Naive thymus-derived CD4-positive, alpha-beta T cell (primary cell): Measurements from ENCODE around the gene COX19. TPM values are rescaled to one million over a fixed set of nuclear protein-coding genes. Genes with fewer than 3 reads are reported as not detected.

Experiments used
- ATAC-seq: fragments of 150-1000 bp; cut with Tn5 transposase; 2 replicates; pipeline ENCODE4 v1.10.0; 2021; ENCODE audit warnings: mild to moderate bottlenecking, moderate library complexity
- CTCF ChIA-PET: fragments of 350-600 bp; sonication (Branson Sonifier 250); formaldehyde crosslinking; loops from one replicate; lab custom pipeline; 2021; ENCODE audit warnings: antibody characterized with exemption; lab: Charles Lee
- POLR2A ChIA-PET: fragments of 350-600 bp; sonication (Branson Sonifier 250); formaldehyde crosslinking; loops from one replicate; lab custom pipeline; 2021; ENCODE audit warnings: antibody characterized with exemption, inconsistent platforms; lab: Charles Lee
- DNase-seq, 9 donors: peaks; one replicate each; pipeline versions ENCODE4 v3.0.0 to v3.0.0-alpha.2; 2020 to 2022; ENCODE audit warnings: mixed read lengths in 1 of 9
- H3K27ac ChIP-seq: one replicate; pipeline ENCODE4 v1.7.0; 2013; ENCODE audit warnings: mild to moderate bottlenecking, low read depth, low read length, moderate library complexity
- H3K27me3 ChIP-seq, 2 donors: one replicate each; pipeline ENCODE4 v1.7.0; 2013; ENCODE audit warnings: low read length in 2 of 2, mild to moderate bottlenecking in 2 of 2, moderate library complexity in 2 of 2; ENCODE audit not compliant: control insufficient read depth in 2 of 2, insufficient read depth in 2 of 2
- H3K36me3 ChIP-seq, 3 experiments: 1 replicate in 2 of 3; 2 replicates in 1 of 3; pipeline ENCODE4 v1.7.0; 2013; ENCODE audit warnings: low read length in 3 of 3, mild to moderate bottlenecking in 3 of 3, moderate library complexity in 1 of 3; ENCODE audit not compliant: insufficient read depth in 3 of 3, control insufficient read depth in 2 of 3
- H3K4me1 ChIP-seq, 2 donors: one replicate each; pipeline ENCODE4 v1.7.0; 2013; ENCODE audit warnings: low read length in 2 of 2, mild to moderate bottlenecking in 2 of 2, moderate library complexity in 1 of 2; ENCODE audit not compliant: control insufficient read depth in 2 of 2, insufficient read depth in 2 of 2
- H3K4me3 ChIP-seq: 2 replicates; pipeline ENCODE4 v1.7.0; 2013; ENCODE audit warnings: mild to moderate bottlenecking, low read length
- H3K9me3 ChIP-seq, 3 experiments: 1 replicate in 2 of 3; 2 replicates in 1 of 3; pipeline ENCODE4 v1.7.0; 2013; ENCODE audit warnings: low read length in 3 of 3; ENCODE audit not compliant: control insufficient read depth in 2 of 3
- H3K27ac Mint-ChIP-seq, 9 donors: one replicate each; pipeline ENCODE4 v1.8.0; 2020 to 2022; ENCODE audit warnings: mixed read lengths in 9 of 9, mild to moderate bottlenecking in 8 of 9, moderate library complexity in 5 of 9, inconsistent platforms in 2 of 9
- H3K27me3 Mint-ChIP-seq, 5 donors: one replicate each; pipeline ENCODE4 v1.8.0; 2021 to 2022; ENCODE audit warnings: mixed read lengths in 5 of 5, mild to moderate bottlenecking in 1 of 5
- H3K36me3 Mint-ChIP-seq, 5 donors: one replicate each; pipeline ENCODE4 v1.8.0; 2020 to 2022; ENCODE audit warnings: mixed read lengths in 5 of 5, mild to moderate bottlenecking in 3 of 5, inconsistent platforms in 1 of 5
- H3K4me1 Mint-ChIP-seq, 7 donors: one replicate each; pipeline ENCODE4 v1.8.0; 2020 to 2022; ENCODE audit warnings: mixed read lengths in 7 of 7, mild to moderate bottlenecking in 3 of 7, inconsistent platforms in 1 of 7
- H3K4me3 Mint-ChIP-seq, 10 donors: one replicate each; pipeline ENCODE4 v1.8.0; 2020 to 2022; ENCODE audit warnings: mild to moderate bottlenecking in 10 of 10, mixed read lengths in 10 of 10, moderate library complexity in 6 of 10, inconsistent platforms in 2 of 10
- H3K9me3 Mint-ChIP-seq, 11 donors: one replicate each; pipeline ENCODE4 v1.8.0; 2020 to 2022; ENCODE audit warnings: mixed read lengths in 11 of 11, mild to moderate bottlenecking in 4 of 11, inconsistent platforms in 1 of 11, moderate library complexity in 1 of 11
- intact Hi-C, 2 donors: fragments of 100-400 bp; cut with micrococcal nuclease; formaldehyde crosslinking; loops; one replicate each; pipeline ENCODE4 v1.15.1; 2023
- polyA plus RNA-seq, 2 donors: library from polyadenylated mRNA; unstranded; fragments of 300-500 nt; fragmentation: Illumina TruSeq; gene quantifications; one replicate each; pipeline ENCODE4 v1.2.3, GENCODE V29; 2021
- total RNA-seq, 6 experiments: library from RNA in 5 of 6; stranded (reverse) in 5 of 6; gene quantifications; 1 replicate in 5 of 6; 2 replicates in 1 of 6; pipeline ENCODE4 v1.2.3 and lab custom pipeline; 2021 to 2026

COX19 gene
- total and polyA plus RNA-seq, 7 experiments from 2014 or later: 18.3 to 48.2 (median 45.1) TPM

- ChIA-PET POLR2A (no interaction called here), CTCF (interaction anchor here (0.7 to 1.1 kb wide), 2 partner anchors 41 to 48 kb away, joined by 3 to 5 read pairs; no protein-coding TSS in a partner anchor)
- Histone ChIP-seq H3K36me3 (peaks cover 0 to 24% (median 0%) of the 10 kb centered on the region in 3 experiments), H3K4me3 (no peak overlapping the region), H3K27ac (no peak overlapping the region), H3K9me3 (peaks cover 0 to 24% (median 0%) of the 10 kb centered on the region in 3 experiments), H3K27me3 (no peaks in the 10 kb centered on the region), H3K4me1 (no peaks in the 10 kb centered on the region)
- H3K27ac Mint-ChIP-seq: peak overlapping the region in 4 of 9 donors; percentile 23 to 63 (median 52)
- DNase-seq (no peak), ATAC-seq (no peak)
- no peaks in the 10 kb centered on the region for H3K27me3 Mint-ChIP-seq
- H3K4me1 Mint-ChIP-seq: peaks cover 6 to 24% (median 17%) of the 10 kb centered on the region in 7 donors
- peaks cover 4 to 21% (median 12%) of the 10 kb centered on the region in 5 donors for H3K36me3 Mint-ChIP-seq
- intact Hi-C loops: no loop called here
- no peak overlapping the region for H3K4me3 Mint-ChIP-seq
- H3K9me3 Mint-ChIP-seq: peaks cover 0 to 13% (median 8%) of the 10 kb centered on the region in 11 donors
Observed at GRCh38 chr7:1017586-1018333, 42.4 kb upstream of the COX19 start.

- H3K27ac Mint-ChIP-seq: peak overlapping the region in 1 of 9 donors; percentile 33
- Histone ChIP-seq H3K36me3 (peaks cover 0 to 20% (median 0%) of the 10 kb centered on the region in 3 experiments), H3K4me1 (peaks cover 2 to 5% of the 10 kb centered on the region in 2 donors), H3K9me3 (peaks cover 0 to 15% (median 0%) of the 10 kb centered on the region in 3 experiments), H3K27me3 (no peaks in the 10 kb centered on the region), H3K27ac (no peak overlapping the region), H3K4me3 (no peak overlapping the region)
- H3K4me3 Mint-ChIP-seq: no peak overlapping the region
- intact Hi-C loops: no loop called here
- H3K9me3 Mint-ChIP-seq: peaks cover 0 to 7% (median 5%) of the 10 kb centered on the region in 11 donors
- DNase-seq (no peak), ATAC-seq (no peak)
- peaks cover 6 to 24% (median 17%) of the 10 kb centered on the region in 7 donors for H3K4me1 Mint-ChIP-seq
- ChIA-PET CTCF (no interaction called here), POLR2A (no interaction called here)
- H3K27me3 Mint-ChIP-seq: no peaks in the 10 kb centered on the region
- peaks cover 0 to 14% (median 5%) of the 10 kb centered on the region in 5 donors for H3K36me3 Mint-ChIP-seq
Observed at GRCh38 chr7:1016577-1017531, 41.5 kb upstream of the COX19 start.

GRCh38 chr7:1015196-1016121, 40.1 kb upstream of the COX19 start:
- no peak overlapping the region for H3K4me3 ChIP-seq
- no peak for DNase-seq
- H3K9me3 Mint-ChIP-seq: peaks cover 0 to 4% (median 0%) of the 10 kb centered on the region in 11 donors
- peak overlapping the region in 2 of 9 donors; percentile 10 to 21 for H3K27ac Mint-ChIP-seq
- ChIA-PET CTCF (no interaction called here), POLR2A (no interaction called here)
- peak overlapping the region in 1 of 10 donors; percentile 32 for H3K4me3 Mint-ChIP-seq
- intact Hi-C loops: no loop called here
- H3K4me1 Mint-ChIP-seq: peaks cover 13 to 31% (median 23%) of the 10 kb centered on the region in 7 donors
- H3K36me3 Mint-ChIP-seq: peaks cover 0 to 6% (median 0%) of the 10 kb centered on the region in 5 donors
- H3K4me1 ChIP-seq: peaks cover 5 to 10% of the 10 kb centered on the region in 2 donors
- peaks cover 0 to 7% (median 0%) of the 10 kb centered on the region in 3 experiments for H3K36me3 ChIP-seq
- H3K9me3 ChIP-seq: peaks cover 0 to 1% (median 0%) of the 10 kb centered on the region in 3 experiments
- H3K27me3 Mint-ChIP-seq: no peaks in the 10 kb centered on the region
- no peaks in the 10 kb centered on the region for H3K27me3 ChIP-seq
- no peak overlapping the region for H3K27ac ChIP-seq
- no peak for ATAC-seq

GRCh38 chr7:1014681-1015080, 39.3 kb upstream of the COX19 start:
- no peak overlapping the region for H3K27ac Mint-ChIP-seq
- H3K4me3 Mint-ChIP-seq: no peak overlapping the region
- peaks cover 0 to 6% (median 0%) of the 10 kb centered on the region in 5 donors for H3K36me3 Mint-ChIP-seq
- Histone ChIP-seq H3K4me1 (peaks cover 5 to 10% of the 10 kb centered on the region in 2 donors), H3K36me3 (peaks cover 0 to 9% (median 0%) of the 10 kb centered on the region in 3 experiments), H3K27ac (no peak overlapping the region), H3K4me3 (no peak overlapping the region), H3K9me3 (no peaks in the 10 kb centered on the region), H3K27me3 (no peaks in the 10 kb centered on the region)
- ChIA-PET CTCF (no interaction called here), POLR2A (no interaction called here)
- no peak for ATAC-seq
- no peaks in the 10 kb centered on the region for H3K27me3 Mint-ChIP-seq
- DNase-seq: no peak
- peaks cover 13 to 31% (median 23%) of the 10 kb centered on the region in 7 donors for H3K4me1 Mint-ChIP-seq
- H3K9me3 Mint-ChIP-seq: peaks cover 0 to 4% (median 0%) of the 10 kb centered on the region in 11 donors
- intact Hi-C loops: no loop called here

GRCh38 chr7:1013581-1013980, 38.2 kb upstream of the COX19 start:
- Mint-ChIP-seq H3K4me1 (peaks cover 16 to 31% (median 24%) of the 10 kb centered on the region in 7 donors), H3K27ac (peak overlapping the region in 4 of 9 donors; percentile 51 to 75 (median 63))

More at GRCh38 chr7:1013581-1013980, 38.2 kb upstream of the COX19 start:
- Mint-ChIP-seq H3K4me3 (no peak overlapping the region), H3K27me3 (no peaks in the 10 kb centered on the region), H3K36me3 (peaks cover 0 to 15% (median 0%) of the 10 kb centered on the region in 5 donors), H3K9me3 (peaks cover 0 to 4% (median 0%) of the 10 kb centered on the region in 11 donors)
- intact Hi-C loops: no loop called here
- Histone ChIP-seq H3K27me3 (no peaks in the 10 kb centered on the region), H3K36me3 (peaks cover 0 to 16% (median 0%) of the 10 kb centered on the region in 3 experiments), H3K4me1 (peaks cover 5 to 10% of the 10 kb centered on the region in 2 donors), H3K9me3 (no peaks in the 10 kb centered on the region), H3K4me3 (no peak overlapping the region), H3K27ac (no peak overlapping the region)
- POLR2A ChIA-PET: no interaction called here
- CTCF ChIA-PET: no interaction called here
- no peak for DNase-seq
- ATAC-seq: no peak
